HepG2 (cell line): ENCODE data around the gene EXOC3L4. TPM values are rescaled to one million over a fixed set of nuclear protein-coding genes. Genes with fewer than 3 reads are reported as not detected.
A peak's percentile ranks its signal among the peaks of the same experiment; 100 is the strongest.

ENCODE experiments used
- DZIP1 ChIP-seq: sonication (generic); formaldehyde crosslinking; IDR thresholded peaks from 2 replicates; pipeline ENCODE4 v1.5.0; 2020; ENCODE audit warnings: mild to moderate bottlenecking, missing genetic modification reagents
- E2F1 ChIP-seq: sonication (generic); formaldehyde crosslinking; IDR thresholded peaks from 2 replicates; pipeline ENCODE4 v1.5.0; 2020; ENCODE audit warnings: missing genetic modification reagents
- ETS1 ChIP-seq: sonication (generic); formaldehyde crosslinking; IDR thresholded peaks from 2 replicates; pipeline ENCODE4 v1.4.0; 2020; ENCODE audit warnings: missing genetic modification reagents
- EZH2 ChIP-seq: conservative IDR thresholded peaks from 2 replicates; pipeline ENCODE4 v1.6.1; 2012; ENCODE audit warnings: mild to moderate bottlenecking, low read depth, low read length, moderate library complexity
- JUN ChIP-seq: sonication (generic); formaldehyde crosslinking; IDR thresholded peaks from 2 replicates; pipeline ENCODE4 v1.4.0; 2020; ENCODE audit warnings: mild to moderate bottlenecking, missing genetic modification reagents
- KDM4B ChIP-seq: sonication (generic); formaldehyde crosslinking; IDR thresholded peaks from 2 replicates; pipeline ENCODE4 v1.4.0; 2020; ENCODE audit warnings: missing genetic modification reagents
- KLF15 ChIP-seq: sonication (generic); formaldehyde crosslinking; IDR thresholded peaks from 2 replicates; pipeline ENCODE4 v1.8.1; 2023; ENCODE audit warnings: borderline replicate concordance, mild to moderate bottlenecking, inconsistent platforms, missing genetic modification reagents, mixed read lengths
- MAFG ChIP-seq: sonication (generic); formaldehyde crosslinking; IDR thresholded peaks from 2 replicates; pipeline ENCODE4 v1.5.1; 2020; ENCODE audit warnings: mild to moderate bottlenecking, missing genetic modification reagents
- PRMT3 ChIP-seq: sonication (generic); formaldehyde crosslinking; IDR thresholded peaks from 2 replicates; pipeline ENCODE4 v1.8.1; 2022; ENCODE audit warnings: low read depth, mild to moderate bottlenecking, moderate library complexity, missing genetic modification reagents, borderline replicate concordance
- PTBP1 ChIP-seq: fragments of 200-400 bp; formaldehyde crosslinking; IDR thresholded peaks from 2 replicates; pipeline ENCODE4 v1.6.1; 2018; ENCODE audit warnings: low read length, low read depth; ENCODE audit not compliant: poor library complexity, severe bottlenecking
- RORA ChIP-seq: sonication (generic); formaldehyde crosslinking; IDR thresholded peaks from 2 replicates; pipeline ENCODE4 v1.5.0; 2020; ENCODE audit warnings: mild to moderate bottlenecking, missing genetic modification reagents, moderate library complexity
- SNAPC4 ChIP-seq: sonication (generic); formaldehyde crosslinking; IDR thresholded peaks from 2 replicates; pipeline ENCODE4 v1.4.0; 2020; ENCODE audit warnings: mild to moderate bottlenecking, missing genetic modification reagents
- SSRP1 ChIP-seq: IDR thresholded peaks from 2 replicates; pipeline ENCODE4 v1.6.1; 2016; ENCODE audit warnings: control low read depth
- ZBTB1 ChIP-seq: sonication (generic); formaldehyde crosslinking; IDR thresholded peaks from 2 replicates; pipeline ENCODE4 v1.4.0; 2020; ENCODE audit warnings: missing genetic modification reagents, borderline replicate concordance
- ZFP62 ChIP-seq: sonication (generic); formaldehyde crosslinking; IDR thresholded peaks from 2 replicates; pipeline ENCODE4 v1.4.0; 2020; ENCODE audit warnings: missing genetic modification reagents
- ZNF367 ChIP-seq: sonication (generic); formaldehyde crosslinking; IDR thresholded peaks from 2 replicates; pipeline ENCODE4 v1.4.0; 2020; ENCODE audit warnings: missing genetic modification reagents, borderline replicate concordance
- ZNF44 ChIP-seq: sonication (generic); formaldehyde crosslinking; IDR thresholded peaks from 2 replicates; pipeline ENCODE4 v1.5.1; 2020; ENCODE audit warnings: mild to moderate bottlenecking, missing genetic modification reagents
- ZNF564 ChIP-seq: sonication (generic); formaldehyde crosslinking; IDR thresholded peaks from 2 replicates; pipeline ENCODE4 v1.8.1; 2023; ENCODE audit warnings: mild to moderate bottlenecking, missing genetic modification reagents
- ZNF773 ChIP-seq: sonication (generic); formaldehyde crosslinking; IDR thresholded peaks from 2 replicates; pipeline ENCODE4 v1.4.0; 2020; ENCODE audit warnings: missing genetic modification reagents, borderline replicate concordance
- polyA plus RNA-seq, 8 experiments: library from polyadenylated mRNA; depleted of rRNA in 3 of 8; stranded (reverse) in 7 of 8; unstranded in 1 of 8; fragments of >200 nt; fragmentation: Illumina TruSeq in 4 of 8; extraction: Trizol in 4 of 8; gene quantifications; 2 replicates each; pipeline versions ENCODE4 v1.2.1 to v1.2.3, GENCODE V29; 2011 to 2016; ENCODE audit warnings: low read depth in 4 of 8, missing spikeins in 1 of 8, mixed read lengths in 1 of 8; ENCODE audit not compliant: insufficient read depth in 1 of 8
- total RNA-seq, 5 experiments: library from RNA; depleted of rRNA; stranded (reverse); fragments of >200 nt; fragmentation: Illumina TruSeq; extraction: Trizol; gene quantifications; 2 replicates each; pipeline ENCODE4 v1.2.3, GENCODE V29; 2016; ENCODE audit warnings: low read depth in 1 of 5

Gene EXOC3L4
- total and polyA plus RNA-seq, 2 of the 13 experiments (the other 11 are each of a cell fraction or from before 2014, with no cell fraction given) = 11.8 to 27.0 TPM

- TF ChIP-seq ETS1 (CRISPR knock-in tag) (no peak), E2F1 (CRISPR knock-in tag) (no peak), EZH2 (no peak), ZNF773 (CRISPR knock-in tag) (0 out of 2 replicates have a peak, but pooled peaks have one; percentile 64), ZNF367 (no peak), MAFG (no peak), PRMT3 (CRISPR knock-in tag) (no peak), RORA (CRISPR knock-in tag) (no peak), DZIP1 (CRISPR knock-in tag) (0 out of 2 replicates have a peak, but pooled peaks have one; percentile 46), ZNF564 (CRISPR knock-in tag) (peak; percentile 66; the same call in 1 of the 2 replicates), KDM4B (CRISPR knock-in tag) (no peak), KLF15 (peak; percentile 33; the same call in 1 of the 2 replicates), JUN (no peak), ZBTB1 (no peak), PTBP1 (no peak), ZNF44 (CRISPR knock-in tag) (no peak), SNAPC4 (no peak), SSRP1 (CRISPR knock-in tag) (no peak), ZFP62 (no peak)
These were observed at the start of gene EXOC3L4 (continued) for GRCh38 chr14:103094406-103095209.
